ENCODE data around the gene ASB8. TPM values are rescaled to one million over a fixed set of nuclear protein-coding genes. Genes with fewer than 3 reads are reported as not detected.

Gene ASB8
- total RNA-seq, 2 donors from 2014 or later: 37.0 to 39.5 TPM

DNA sequence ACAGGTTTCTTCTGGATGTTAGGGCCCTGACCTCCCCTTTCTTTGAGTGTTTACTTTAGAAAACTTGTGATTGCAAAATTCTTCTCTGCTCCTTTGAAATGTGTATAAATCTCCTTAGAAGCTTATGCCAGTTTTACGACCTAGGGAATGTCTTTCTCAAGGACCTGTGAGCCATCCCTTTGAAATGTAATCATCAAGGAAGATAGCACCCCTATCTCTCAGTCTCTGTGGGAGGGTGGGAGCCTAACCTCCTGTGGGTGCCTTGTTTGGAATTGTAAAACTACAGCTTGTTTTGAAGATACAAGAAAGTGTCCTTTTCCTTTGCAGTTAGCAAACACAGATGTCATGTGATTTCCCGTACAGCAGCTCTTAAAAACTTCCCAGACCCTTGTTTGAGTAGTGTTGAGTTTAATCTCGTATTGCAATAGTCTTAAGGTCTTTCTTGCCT lies 42.5 kb upstream of the ASB8 start:
- no peaks in the 10 kb centered on the region for H3K36me3 ChIP-seq
- H3K4me1 ChIP-seq: no peaks in the 10 kb centered on the region
- TF ChIP-seq, protein P1, sequence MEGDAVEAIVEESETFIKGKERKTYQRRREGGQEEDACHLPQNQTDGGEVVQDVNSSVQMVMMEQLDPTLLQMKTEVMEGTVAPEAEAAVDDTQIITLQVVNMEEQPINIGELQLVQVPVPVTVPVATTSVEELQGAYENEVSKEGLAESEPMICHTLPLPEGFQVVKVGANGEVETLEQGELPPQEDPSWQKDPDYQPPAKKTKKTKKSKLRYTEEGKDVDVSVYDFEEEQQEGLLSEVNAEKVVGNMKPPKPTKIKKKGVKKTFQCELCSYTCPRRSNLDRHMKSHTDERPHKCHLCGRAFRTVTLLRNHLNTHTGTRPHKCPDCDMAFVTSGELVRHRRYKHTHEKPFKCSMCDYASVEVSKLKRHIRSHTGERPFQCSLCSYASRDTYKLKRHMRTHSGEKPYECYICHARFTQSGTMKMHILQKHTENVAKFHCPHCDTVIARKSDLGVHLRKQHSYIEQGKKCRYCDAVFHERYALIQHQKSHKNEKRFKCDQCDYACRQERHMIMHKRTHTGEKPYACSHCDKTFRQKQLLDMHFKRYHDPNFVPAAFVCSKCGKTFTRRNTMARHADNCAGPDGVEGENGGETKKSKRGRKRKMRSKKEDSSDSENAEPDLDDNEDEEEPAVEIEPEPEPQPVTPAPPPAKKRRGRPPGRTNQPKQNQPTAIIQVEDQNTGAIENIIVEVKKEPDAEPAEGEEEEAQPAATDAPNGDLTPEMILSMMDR (IDR thresholded peaks at IDR 0.05): no peak
- H3K9me3 ChIP-seq: no peaks in the 10 kb centered on the region
- intact Hi-C loops (cut with DNase I): no loop called here
- H3K4me3 ChIP-seq: no peak overlapping the region
- no peaks in the 10 kb centered on the region for H3K27me3 ChIP-seq
- peak overlapping the region; percentile 87 for H3K27ac ChIP-seq
- no peak overlapping the region for H3K9ac ChIP-seq (ENCODE audit: low read depth in 2 of 2, low read length in 2 of 2)
- DNase-seq: no peak

DNA sequence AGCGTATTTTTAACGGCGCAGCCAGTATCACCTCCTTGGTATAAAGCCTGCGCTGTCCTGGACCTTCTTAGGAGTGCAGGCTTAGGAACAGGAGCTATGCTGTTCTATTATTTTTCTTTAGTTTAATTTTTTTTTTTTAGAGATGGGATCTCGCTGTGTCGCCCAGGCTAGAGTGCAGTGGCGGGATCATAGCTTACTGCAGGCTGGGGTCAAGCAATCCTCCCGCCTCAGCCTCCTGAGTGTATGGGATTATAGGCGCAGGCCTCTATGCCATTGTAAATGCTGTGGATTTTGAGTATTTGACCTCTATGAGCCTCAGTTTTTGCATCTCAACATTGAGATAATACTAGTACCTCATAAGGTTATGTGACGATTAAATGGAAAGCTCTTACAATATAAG lies 41.7 kb upstream of the ASB8 start:
- Histone ChIP-seq H3K4me1 (no peaks in the 10 kb centered on the region), H3K9me3 (no peaks in the 10 kb centered on the region), H3K36me3 (no peaks in the 10 kb centered on the region), H3K9ac (ENCODE audit: low read depth in 2 of 2, low read length in 2 of 2) (peak overlapping the region; percentile 91 to 92), H3K27me3 (no peaks in the 10 kb centered on the region), H3K27ac (peak overlapping the region; percentile 87), H3K4me3 (peak overlapping the region; percentile 51)
- TF ChIP-seq, protein P1 (IDR thresholded peaks at IDR 0.05): no peak
- DNase-seq: no peak
- intact Hi-C loops (cut with DNase I): no loop called here

DNA sequence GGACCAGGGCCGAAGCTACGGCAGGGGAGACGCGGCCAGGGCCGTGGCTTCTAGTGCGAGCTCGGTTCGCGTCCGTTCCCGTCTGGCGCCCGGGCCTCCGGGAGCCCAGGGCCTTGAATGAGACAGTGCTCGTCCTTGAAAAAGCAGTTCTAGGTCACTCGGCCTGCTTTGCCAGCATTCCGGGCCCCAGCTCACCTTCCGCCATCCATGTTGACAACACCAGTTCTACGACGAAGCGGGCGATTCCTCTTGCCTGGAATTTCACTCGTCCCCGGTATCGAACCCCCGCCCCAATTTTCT lies 41.3 kb upstream of the ASB8 start:
- no peaks in the 10 kb centered on the region for H3K4me1 ChIP-seq
- H3K27me3 ChIP-seq: no peaks in the 10 kb centered on the region
- H3K9ac ChIP-seq (ENCODE audit: low read depth in 2 of 2, low read length in 2 of 2): peak overlapping the region; percentile 91 to 92
- peak; percentile 52 for DNase-seq
- peak overlapping the region; percentile 87 for H3K27ac ChIP-seq
- H3K4me3 ChIP-seq: peak overlapping the region; percentile 51
- H3K9me3 ChIP-seq: no peaks in the 10 kb centered on the region
- intact Hi-C loops (cut with DNase I): no loop called here
- H3K36me3 ChIP-seq: no peaks in the 10 kb centered on the region
- TF ChIP-seq, protein P1 (IDR thresholded peaks at IDR 0.05): no peak

DNA sequence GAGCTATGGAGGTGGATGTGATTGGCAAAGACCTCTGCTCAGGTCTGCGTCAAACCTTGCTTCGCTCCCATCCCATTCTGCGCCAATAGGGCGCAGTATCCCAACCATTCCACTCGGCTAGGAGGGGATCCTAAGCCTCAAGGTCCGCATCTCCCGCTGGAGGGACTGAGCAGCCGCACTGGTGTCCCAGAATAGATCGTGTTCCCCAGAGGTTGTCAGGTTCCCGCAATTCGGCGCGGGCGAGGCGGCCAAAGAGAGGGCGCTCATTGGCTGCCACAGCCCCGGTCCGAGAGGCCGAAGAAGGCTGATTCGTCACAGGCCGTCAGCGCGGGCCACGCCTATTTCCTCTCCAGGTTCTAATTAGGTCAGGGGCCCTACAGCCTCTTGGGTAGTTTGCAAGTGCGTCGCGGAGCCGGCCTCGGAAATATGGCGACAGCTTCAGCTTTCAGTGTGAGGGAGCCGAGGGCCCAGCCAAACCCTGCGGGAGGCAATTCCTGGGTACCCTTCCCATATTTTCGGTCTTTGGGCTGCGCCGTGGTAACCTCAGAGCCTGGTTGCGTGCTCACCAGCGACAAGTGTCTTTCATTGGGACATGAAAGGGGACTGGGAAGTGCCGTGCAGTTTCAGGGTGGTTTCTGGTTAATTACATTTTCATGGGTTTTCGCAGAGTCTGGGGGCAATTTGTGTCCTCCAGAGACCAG lies 40.8 kb upstream of the ASB8 start:
- TF ChIP-seq, protein P1 (IDR thresholded peaks at IDR 0.05): no peak
- H3K9me3 ChIP-seq: no peaks in the 10 kb centered on the region
- intact Hi-C loops (cut with DNase I): no loop called here

DNA sequence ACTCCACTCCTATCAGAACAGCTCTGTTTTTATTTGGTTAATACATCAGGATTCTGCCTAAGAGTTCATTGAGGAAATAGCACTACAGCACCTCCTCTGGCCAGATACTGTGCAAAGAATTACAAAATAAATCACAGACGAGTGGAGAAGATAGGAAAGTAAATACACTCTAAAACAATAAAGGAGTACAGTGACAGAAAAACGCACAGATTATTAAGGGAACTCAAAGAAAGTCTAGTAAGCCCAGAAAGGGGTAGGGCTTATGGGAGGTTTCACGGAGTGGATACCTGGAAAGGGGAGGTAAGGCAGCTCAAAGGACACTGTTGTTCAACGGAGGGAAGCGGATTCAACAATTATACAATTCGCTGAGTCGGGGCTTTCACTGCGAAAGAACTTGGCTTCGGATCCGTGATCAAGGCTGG lies 40.2 kb upstream of the ASB8 start:
- no peaks in the 10 kb centered on the region for H3K4me1 ChIP-seq
- peak; percentile 52 for DNase-seq
- peak overlapping the region; percentile 57 to 91 for H3K9ac ChIP-seq (ENCODE audit: low read depth in 2 of 2, low read length in 2 of 2)
- H3K36me3 ChIP-seq: no peaks in the 10 kb centered on the region
- H3K4me3 ChIP-seq: peak overlapping the region; percentile 51
- intact Hi-C loops (cut with DNase I): no loop called here
- H3K27me3 ChIP-seq: no peaks in the 10 kb centered on the region
- no peaks in the 10 kb centered on the region for H3K9me3 ChIP-seq
- TF ChIP-seq, protein P1 (IDR thresholded peaks at IDR 0.05): no peak
- H3K27ac ChIP-seq: peak overlapping the region; percentile 87

More for the DNA sequence above, 40.8 kb upstream of the ASB8 start:
- H3K4me3 ChIP-seq: peak overlapping the region; percentile 51
- H3K27me3 ChIP-seq: no peaks in the 10 kb centered on the region
- peak overlapping the region; percentile 91 to 92 for H3K9ac ChIP-seq (ENCODE audit: low read depth in 2 of 2, low read length in 2 of 2)
- H3K36me3 ChIP-seq: no peaks in the 10 kb centered on the region
- no peaks in the 10 kb centered on the region for H3K4me1 ChIP-seq
- peak; percentile 97 for DNase-seq
- H3K27ac ChIP-seq: peak overlapping the region; percentile 87

All from colonic mucosa (tissue), 4 donors.